Lung (tissue), 12 donors: ENCODE data around the gene GDPD3. TPM values are rescaled to one million over a fixed set of nuclear protein-coding genes. Genes with fewer than 3 reads are reported as not detected.

Experiments
- ATAC-seq: fragments of 200-7000 bp; cut with Tn5 transposase; one replicate; pipeline ENCODE4 v1.9.1; 2020; ENCODE audit warnings: moderate number of reproducible peaks; ENCODE audit not compliant: insufficient read depth, low FRiP score
- DNase-seq, 3 donors: peaks; one replicate each; pipeline ENCODE4 v3.0.0-alpha.2; 2013 to 2017
- H3K27ac ChIP-seq, 2 donors: one replicate each; pipeline ENCODE4 v1.5.1; 2013; ENCODE audit warnings: mild to moderate bottlenecking in 2 of 2, moderate library complexity in 2 of 2, control low read depth in 1 of 2, inconsistent platforms in 1 of 2, low read depth in 1 of 2, low read length in 1 of 2
- H3K27me3 ChIP-seq, 3 donors: one replicate each; pipeline ENCODE4 v1.5.1; 2013; ENCODE audit warnings: low read length in 2 of 3; ENCODE audit not compliant: control insufficient read depth in 3 of 3, insufficient read depth in 3 of 3
- H3K36me3 ChIP-seq, 4 donors: one replicate each; pipeline ENCODE4 v1.5.1; 2013; ENCODE audit warnings: low read length in 4 of 4, mild to moderate bottlenecking in 1 of 4, moderate library complexity in 1 of 4; ENCODE audit not compliant: control insufficient read depth in 4 of 4, insufficient read depth in 4 of 4
- H3K4me1 ChIP-seq, 5 donors: one replicate each; pipeline ENCODE4 v1.5.1; 2013; ENCODE audit warnings: low read length in 5 of 5, mild to moderate bottlenecking in 2 of 5, moderate library complexity in 1 of 5; ENCODE audit not compliant: control insufficient read depth in 5 of 5, insufficient read depth in 5 of 5
- H3K4me3 ChIP-seq: one replicate; pipeline ENCODE4 v1.5.1; 2013; ENCODE audit warnings: mild to moderate bottlenecking, control low read depth, moderate library complexity
- H3K9ac ChIP-seq, 2 donors: one replicate each; pipeline ENCODE4 v1.5.1; 2013; ENCODE audit warnings: low read length in 2 of 2, control low read depth in 1 of 2; ENCODE audit not compliant: insufficient read depth in 1 of 2
- H3K9me3 ChIP-seq, 4 donors: one replicate each; pipeline ENCODE4 v1.5.1; 2013; ENCODE audit warnings: low read length in 3 of 4, mild to moderate bottlenecking in 1 of 4, moderate library complexity in 1 of 4; ENCODE audit not compliant: control insufficient read depth in 4 of 4, insufficient read depth in 3 of 4
- CTCF ChIP-seq: IDR thresholded peaks from 2 replicates; pipeline ENCODE4 v1.5.1; 2012; ENCODE audit warnings: mild to moderate bottlenecking; ENCODE audit errors: control extremely low read depth, extremely low read depth
- WGBS, 2 donors: extraction: QIAGEN DNeasy Blood & Tissue Kit; methylation state at CpG; one replicate each; pipeline ENCODE4 v1.1.7; 2013; 5-methylcytosine and 5-hydroxymethylcytosine counted together
- polyA plus RNA-seq, 2 donors: library from polyadenylated mRNA; stranded (reverse); fragments of 200-250 nt; gene quantifications; one replicate each; pipeline ENCODE4 v1.2.1, GENCODE V29; 2013
- total RNA-seq, 2 donors: library from RNA; depleted of rRNA in 1 of 2; stranded (reverse); fragments of >200 nt in 1 of 2; gene quantifications; one replicate each; pipeline ENCODE4 v1.2.1, GENCODE V29; 2014 to 2021
- donor health status: control.
- donor health status: control.
- donor health status: Bipolar disorder and iron deficiency.
- donor health status: healthy.
- donor health status: DM: yes; HTN: yes; CAD: no.

GDPD3 gene
- total and polyA plus RNA-seq, 4 donors = 4.1 to 6.0 (median 5.5) TPM

- Histone ChIP-seq H3K27ac (peak overlapping the region; percentile 82 to 96), H3K9ac (peak overlapping the region in 1 of 2 donors; percentile 61), H3K4me1 (peaks cover 0 to 29% (median 10%) of the 10 kb centered on the region in 5 donors), H3K4me3 (no peak overlapping the region), H3K27me3 (no peaks in the 10 kb centered on the region), H3K9me3 (peaks cover 0 to 11% (median 3%) of the 10 kb centered on the region in 4 donors), H3K36me3 (peaks cover 0 to 12% (median 10%) of the 10 kb centered on the region in 4 donors)
- ATAC-seq = no peak
- TF ChIP-seq CTCF = no peak
- DNase-seq = peak in 1 of 3 donors; percentile 22
- 86 to 94% methylated on average over 18 of the region's 18 CpGs for WGBS, 2 donors
These were observed 16.3 kb downstream of the GDPD3 start for GRCh38 chr16:30096862-30097563.

GRCh38 chr16:30096105-30096861 is 17.1 kb downstream of the GDPD3 start, which contains the start of gene YPEL3:
TSS of gene YPEL3 (minus strand) at chr16:30096213. CDS start at chr16:30095482, 731 bp downstream.
- no peak for TF ChIP-seq CTCF
- H3K27ac ChIP-seq = peak within 1 kb of the TSS; percentile 86 to 96
- peak within 1 kb of the TSS; percentile 81 for H3K4me3 ChIP-seq
- peak within 1 kb of the TSS in 1 of 2 donors; percentile 72 for H3K9ac ChIP-seq
- 10 to 13% methylated on average over 53 to 77 of the region's 77 CpGs for WGBS, 2 donors
- DNase-seq (peak; percentile 89 to 97 (median 95)), ATAC-seq (peak; percentile 59)
- H3K36me3 ChIP-seq = peaks cover 0 to 12% (median 10%) of the 10 kb centered on the region in 4 donors
- no peaks in the 10 kb centered on the region for H3K27me3 ChIP-seq
- peaks cover 0 to 34% (median 10%) of the 10 kb centered on the region in 5 donors for H3K4me1 ChIP-seq
- H3K9me3 ChIP-seq = peaks cover 0 to 11% (median 3%) of the 10 kb centered on the region in 4 donors

- Histone ChIP-seq H3K4me3 (peak overlapping the region; percentile 81), H3K4me1 (peaks cover 0 to 36% (median 10%) of the 10 kb centered on the region in 5 donors), H3K36me3 (peaks cover 0 to 12% (median 10%) of the 10 kb centered on the region in 4 donors), H3K9me3 (peaks cover 0 to 9% (median 3%) of the 10 kb centered on the region in 4 donors), H3K27ac (peak overlapping the region; percentile 86 to 95), H3K9ac (peak overlapping the region in 1 of 2 donors; percentile 72), H3K27me3 (no peaks in the 10 kb centered on the region)
- TF ChIP-seq CTCF = no peak
- 9 to 18% methylated on average over 38 to 47 of the region's 47 CpGs for WGBS, 2 donors
- ATAC-seq (no peak), DNase-seq (peak in 1 of 3 donors; percentile 32)
These were observed 17.9 kb downstream of the GDPD3 start for GRCh38 chr16:30095166-30096078.
